GM21515 (cell line): ENCODE results near the gene CLNK.

ENCODE experiments used
- ATAC-seq: cut with Tn5 transposase; IDR thresholded peaks from one replicate; pipeline ENCODE4 v1.9.1; 2021; ENCODE audit not compliant: unreplicated experiment

The CLNK gene

GRCh38 chr4:10664408-10664807 is 20.2 kb downstream of the CLNK start:
- ATAC-seq, result no peak

- ATAC-seq, result no peak
Measured at GRCh38 chr4:10662937-10663336, 21.6 kb downstream of the CLNK start.

- no peak for ATAC-seq
Measured at GRCh38 chr4:10661047-10661446, 23.5 kb downstream of the CLNK start.

- no peak for ATAC-seq
Measured at GRCh38 chr4:10659251-10659650, 25.3 kb downstream of the CLNK start.

- no peak for ATAC-seq
Measured at GRCh38 chr4:10656988-10657387, 27.6 kb downstream of the CLNK start.

GRCh38 chr4:10656420-10656819 is 28.1 kb downstream of the CLNK start:
- ATAC-seq, result no peak

GRCh38 chr4:10655968-10656367 is 28.6 kb downstream of the CLNK start:
- no peak for ATAC-seq

GRCh38 chr4:10648479-10648878 is 36.1 kb downstream of the CLNK start:
- ATAC-seq, result no peak

GRCh38 chr4:10647846-10648245 is 36.7 kb downstream of the CLNK start:
- ATAC-seq, result no peak

- ATAC-seq, result no peak
Measured at GRCh38 chr4:10643600-10644425, 40.8 kb downstream of the CLNK start.

GRCh38 chr4:10640561-10641201 is 43.9 kb downstream of the CLNK start:
- no peak for ATAC-seq

GRCh38 chr4:10639664-10640063 is 44.9 kb downstream of the CLNK start:
- no peak for ATAC-seq

- ATAC-seq, result no peak
Measured at GRCh38 chr4:10639100-10639499, 45.5 kb downstream of the CLNK start.

- no peak for ATAC-seq
Measured at GRCh38 chr4:10635091-10635490, 49.5 kb downstream of the CLNK start.

GRCh38 chr4:10629394-10629793 is 55.2 kb downstream of the CLNK start:
- ATAC-seq, result no peak

GRCh38 chr4:10625131-10625530 is 59.4 kb downstream of the CLNK start:
- no peak for ATAC-seq

GRCh38 chr4:10623862-10624261 is 60.7 kb downstream of the CLNK start:
- ATAC-seq, result no peak

GRCh38 chr4:10623241-10623640 is 61.3 kb downstream of the CLNK start:
- ATAC-seq, result no peak

GRCh38 chr4:10622728-10623127 is 61.8 kb downstream of the CLNK start:
- ATAC-seq, result no peak

- no peak for ATAC-seq
Measured at GRCh38 chr4:10620935-10621488, 63.6 kb downstream of the CLNK start.

GRCh38 chr4:10619855-10620254 is 64.7 kb downstream of the CLNK start:
- ATAC-seq, result no peak

GRCh38 chr4:10619220-10619619 is 65.3 kb downstream of the CLNK start:
- no peak for ATAC-seq
